ENCODE data around the gene CDIPT. TPM values are rescaled to one million over a fixed set of nuclear protein-coding genes. Genes with fewer than 3 reads are reported as not detected.

The CDIPT gene
- total and polyA plus RNA-seq, 2 experiments from 2014 or later: 97.1 to 147 TPM

DNA sequence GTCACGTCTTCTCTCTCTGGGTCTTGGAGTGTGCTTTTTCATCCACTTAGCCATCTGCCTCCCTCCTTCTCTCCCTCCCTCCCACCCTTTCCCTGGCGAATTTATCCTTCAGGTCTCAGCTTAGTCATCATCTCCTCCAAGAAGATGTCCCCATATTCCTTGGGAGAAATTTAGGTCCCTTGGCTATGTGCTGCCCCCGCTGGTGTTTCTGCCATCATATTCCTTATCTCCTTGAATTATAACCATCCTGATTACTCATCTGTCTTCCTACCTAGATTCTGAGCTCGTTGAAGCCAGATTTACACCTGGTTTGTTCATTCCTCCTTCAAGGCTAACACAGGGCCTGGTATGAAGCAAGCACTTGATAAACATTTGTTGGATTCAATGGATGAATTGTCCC, 31.3 kb upstream of the CDIPT start:
- Histone ChIP-seq H3K27me3 (no peaks in the 10 kb centered on the region), H3K4me3 (no peak overlapping the region), H3K4me1 (ENCODE audit: insufficient read depth) (peaks cover 14% of the 10 kb centered on the region), H4K20me1 (ENCODE audit: insufficient read depth, poor library complexity, severe bottlenecking) (no peaks in the 10 kb centered on the region), H2AFZ (no peak overlapping the region), H3K4me2 (no peak overlapping the region), H3K79me2 (no peaks in the 10 kb centered on the region), H3K27ac (no peak overlapping the region), H3K36me3 (replicated peaks; ENCODE audit: insufficient read depth, low read depth) (no peaks in the 10 kb centered on the region), H3K9me2 (replicated peaks; ENCODE audit: insufficient read depth) (no peaks in the 10 kb centered on the region), H3K9me3 (ENCODE audit: low read depth) (no peaks in the 10 kb centered on the region)
- DNase-seq (ENCODE audit: low spot score): no peak
- TF ChIP-seq CTCF (IDR thresholded peaks at IDR 0.05; ENCODE audit: poor library complexity): no peak
- no peak for TF ChIP-seq EZH2phosphoT487 (IDR thresholded peaks at IDR 0.05; ENCODE audit: low read depth, severe bottlenecking, unreplicated experiment)
- no peak for TF ChIP-seq EZH2 (IDR thresholded peaks at IDR 0.05; ENCODE audit: borderline replicate concordance)
- WGBS (ENCODE audit: low lambda C conversion rate, missing lambda C conversion rate): 83% methylated on average over 4 of the region's 4 CpGs

- TF ChIP-seq EZH2phosphoT487 (IDR thresholded peaks at IDR 0.05; ENCODE audit: low read depth, severe bottlenecking, unreplicated experiment): no peak
- TF ChIP-seq CTCF (IDR thresholded peaks at IDR 0.05; ENCODE audit: poor library complexity): no peak
- TF ChIP-seq EZH2 (IDR thresholded peaks at IDR 0.05; ENCODE audit: borderline replicate concordance): no peak
- DNase-seq (ENCODE audit: low spot score): no peak
- Histone ChIP-seq H3K9me3 (ENCODE audit: low read depth) (no peaks in the 10 kb centered on the region), H3K4me2 (no peak overlapping the region), H3K4me3 (no peak overlapping the region), H3K36me3 (replicated peaks; ENCODE audit: insufficient read depth, low read depth) (no peaks in the 10 kb centered on the region), H3K27me3 (no peaks in the 10 kb centered on the region), H3K27ac (no peak overlapping the region), H3K79me2 (no peaks in the 10 kb centered on the region), H4K20me1 (ENCODE audit: insufficient read depth, poor library complexity, severe bottlenecking) (no peaks in the 10 kb centered on the region), H3K9me2 (replicated peaks; ENCODE audit: insufficient read depth) (no peaks in the 10 kb centered on the region), H2AFZ (no peak overlapping the region), H3K4me1 (ENCODE audit: insufficient read depth) (peaks cover 14% of the 10 kb centered on the region)
- 86% methylated on average over 3 of the region's 3 CpGs for WGBS (ENCODE audit: low lambda C conversion rate, missing lambda C conversion rate)
These were observed 30.5 kb upstream of the CDIPT start for GRCh38 chr16:29893553-29893952.

GRCh38 chr16:29892458-29892813, 29.4 kb upstream of the CDIPT start:
- Histone ChIP-seq H3K27ac (peak overlapping the region; percentile 84), H3K4me2 (peak overlapping the region; percentile 13), H3K9me2 (replicated peaks; ENCODE audit: insufficient read depth) (no peaks in the 10 kb centered on the region), H3K4me3 (no peak overlapping the region), H4K20me1 (ENCODE audit: insufficient read depth, poor library complexity, severe bottlenecking) (no peaks in the 10 kb centered on the region), H2AFZ (no peak overlapping the region), H3K9me3 (ENCODE audit: low read depth) (no peaks in the 10 kb centered on the region), H3K27me3 (no peaks in the 10 kb centered on the region), H3K36me3 (replicated peaks; ENCODE audit: insufficient read depth, low read depth) (no peaks in the 10 kb centered on the region), H3K79me2 (no peaks in the 10 kb centered on the region), H3K4me1 (ENCODE audit: insufficient read depth) (peaks cover 14% of the 10 kb centered on the region)
- 91% methylated on average over 6 of the region's 6 CpGs for WGBS (ENCODE audit: low lambda C conversion rate, missing lambda C conversion rate)
- no peak for DNase-seq (ENCODE audit: low spot score)
- TF ChIP-seq CTCF (IDR thresholded peaks at IDR 0.05; ENCODE audit: poor library complexity) (no peak), EZH2 (IDR thresholded peaks at IDR 0.05; ENCODE audit: borderline replicate concordance) (no peak)
